Hepatocyte (in vitro differentiated cells): ENCODE results near the gene HHLA2.

Experiments used
- EZH2 ChIP-seq: fragments of 200-600 bp; sonication (generic); IDR thresholded peaks from 2 replicates; pipeline ENCODE4 v1.6.1; 2016; ENCODE audit warnings: antibody characterized with exemption, mild to moderate bottlenecking, borderline replicate concordance
- TF ChIP-seq, protein P1 (sequence below): fragments of 200-600 bp; sonication (generic); IDR thresholded peaks from 2 replicates; pipeline ENCODE4 v1.5.1; 2016; ENCODE audit warnings: antibody characterized with exemption, mild to moderate bottlenecking; ENCODE audit not compliant: poor library complexity

DNA sequence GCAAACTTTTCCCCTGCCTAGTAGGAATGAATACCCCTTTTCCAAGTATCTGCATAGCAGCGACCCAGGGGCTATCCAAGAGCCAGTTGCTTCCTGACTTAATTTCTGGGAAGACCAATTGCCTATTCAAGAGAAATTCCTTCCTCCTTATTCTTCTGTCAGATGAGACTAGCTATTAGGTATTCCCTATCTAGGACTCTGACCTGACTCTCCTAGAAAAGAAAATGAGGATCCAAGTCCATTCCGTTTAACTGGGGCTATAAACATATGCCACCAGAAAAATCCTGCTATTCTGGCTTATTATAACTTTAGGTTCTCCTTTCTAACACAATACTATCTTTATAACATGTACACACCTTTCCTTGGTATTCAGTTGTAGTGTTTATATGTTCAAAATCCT is 1.7 kb downstream of the HHLA2 start:
- TF ChIP-seq, protein P1, sequence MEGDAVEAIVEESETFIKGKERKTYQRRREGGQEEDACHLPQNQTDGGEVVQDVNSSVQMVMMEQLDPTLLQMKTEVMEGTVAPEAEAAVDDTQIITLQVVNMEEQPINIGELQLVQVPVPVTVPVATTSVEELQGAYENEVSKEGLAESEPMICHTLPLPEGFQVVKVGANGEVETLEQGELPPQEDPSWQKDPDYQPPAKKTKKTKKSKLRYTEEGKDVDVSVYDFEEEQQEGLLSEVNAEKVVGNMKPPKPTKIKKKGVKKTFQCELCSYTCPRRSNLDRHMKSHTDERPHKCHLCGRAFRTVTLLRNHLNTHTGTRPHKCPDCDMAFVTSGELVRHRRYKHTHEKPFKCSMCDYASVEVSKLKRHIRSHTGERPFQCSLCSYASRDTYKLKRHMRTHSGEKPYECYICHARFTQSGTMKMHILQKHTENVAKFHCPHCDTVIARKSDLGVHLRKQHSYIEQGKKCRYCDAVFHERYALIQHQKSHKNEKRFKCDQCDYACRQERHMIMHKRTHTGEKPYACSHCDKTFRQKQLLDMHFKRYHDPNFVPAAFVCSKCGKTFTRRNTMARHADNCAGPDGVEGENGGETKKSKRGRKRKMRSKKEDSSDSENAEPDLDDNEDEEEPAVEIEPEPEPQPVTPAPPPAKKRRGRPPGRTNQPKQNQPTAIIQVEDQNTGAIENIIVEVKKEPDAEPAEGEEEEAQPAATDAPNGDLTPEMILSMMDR: no peak
- no peak for TF ChIP-seq EZH2
